Esophagus squamous epithelium (tissue), 5 donors: ENCODE results near the gene PATL1. TPM values are rescaled to one million over a fixed set of nuclear protein-coding genes. Genes with fewer than 3 reads are reported as not detected.

Experiments used
- DNase-seq: peaks from one replicate; lab custom pipeline; 2025; lab: John Stamatoyannopoulos, UW
- H3K27ac ChIP-seq, 4 donors: fragments of 200-600 bp; sonication (generic); one replicate each; pipeline ENCODE4 v1.5.1; 2016 to 2019; ENCODE audit warnings: mild to moderate bottlenecking in 1 of 4
- H3K27me3 ChIP-seq, 4 donors: fragments of 200-600 bp; sonication (generic); 1 replicate in 3 of 4; 2 replicates in 1 of 4; pipeline versions ENCODE4 v1.5.1 to v1.6.0; 2017 to 2021; ENCODE audit warnings: antibody characterized with exemption in 1 of 4
- H3K36me3 ChIP-seq, 3 donors: fragments of 200-600 bp; sonication (generic); one replicate each; pipeline ENCODE4 v1.5.1; 2016 to 2019
- H3K4me1 ChIP-seq, 3 donors: fragments of 200-600 bp; sonication (generic); one replicate each; pipeline ENCODE4 v1.5.1; 2017 to 2019
- H3K4me3 ChIP-seq, 4 donors: fragments of 200-600 bp; sonication (generic); 1 replicate in 3 of 4; 2 replicates in 1 of 4; pipeline ENCODE4 v1.5.1; 2016 to 2019; ENCODE audit warnings: mild to moderate bottlenecking in 2 of 4, moderate library complexity in 1 of 4
- H3K9me3 ChIP-seq, 3 donors: fragments of 200-600 bp; sonication (generic); one replicate each; pipeline ENCODE4 v1.5.1; 2016 to 2019
- POLR2A ChIP-seq, 4 donors: fragments of 450-650 bp; IDR thresholded peaks; one replicate each; pipeline ENCODE4 v1.6.1; 2017; ENCODE audit warnings: antibody characterized with exemption in 4 of 4, mild to moderate bottlenecking in 4 of 4, moderate library complexity in 3 of 4
- WGBS, 2 donors: methylation state at CpG; one replicate each; pipeline ENCODE4 v1.1.5; 2018; 5-methylcytosine and 5-hydroxymethylcytosine counted together
- intact Hi-C: fragments of 100-400 bp; cut with DNase I; formaldehyde crosslinking; loops from one replicate; pipeline ENCODE4 v1.15.0; 2022
- small RNA-seq, 4 donors: library from RNA; depleted of rRNA; stranded (forward); fragments of <200 nt; gene quantifications; one replicate each; pipeline ENCODE3, GENCODE V24; 2016
- total RNA-seq, 4 donors: library from RNA; depleted of rRNA; stranded (reverse); fragments of >200 nt; gene quantifications; one replicate each; pipeline ENCODE4 v1.1.0, GENCODE V29; 2016
- TF ChIP-seq, protein P1 (sequence below), 6 experiments: fragments of 450-650 bp in 4 of 6; fragments of 200-600 bp in 2 of 6; sonication (generic) in 2 of 6; IDR thresholded peaks; one replicate each; pipeline ENCODE4 v1.5.1; 2016 to 2019; ENCODE audit warnings: antibody characterized with exemption in 6 of 6, mild to moderate bottlenecking in 4 of 6, moderate library complexity in 4 of 6
- donor health status: DM: yes; HTN: yes; CAD: no.

PATL1 gene
- total RNA-seq, 4 donors from 2014 or later: 11.2 to 17.9 (median 15.3) TPM

- intact Hi-C loops: no loop called here
- Histone ChIP-seq H3K4me1 (no peaks in the 10 kb centered on the region), H3K27me3 (no peaks in the 10 kb centered on the region), H3K27ac (no peak overlapping the region), H3K9me3 (no peaks in the 10 kb centered on the region), H3K4me3 (no peak overlapping the region), H3K36me3 (peaks cover 17 to 100% (median 48%) of the 10 kb centered on the region in 3 donors)
- TF ChIP-seq, protein P1, sequence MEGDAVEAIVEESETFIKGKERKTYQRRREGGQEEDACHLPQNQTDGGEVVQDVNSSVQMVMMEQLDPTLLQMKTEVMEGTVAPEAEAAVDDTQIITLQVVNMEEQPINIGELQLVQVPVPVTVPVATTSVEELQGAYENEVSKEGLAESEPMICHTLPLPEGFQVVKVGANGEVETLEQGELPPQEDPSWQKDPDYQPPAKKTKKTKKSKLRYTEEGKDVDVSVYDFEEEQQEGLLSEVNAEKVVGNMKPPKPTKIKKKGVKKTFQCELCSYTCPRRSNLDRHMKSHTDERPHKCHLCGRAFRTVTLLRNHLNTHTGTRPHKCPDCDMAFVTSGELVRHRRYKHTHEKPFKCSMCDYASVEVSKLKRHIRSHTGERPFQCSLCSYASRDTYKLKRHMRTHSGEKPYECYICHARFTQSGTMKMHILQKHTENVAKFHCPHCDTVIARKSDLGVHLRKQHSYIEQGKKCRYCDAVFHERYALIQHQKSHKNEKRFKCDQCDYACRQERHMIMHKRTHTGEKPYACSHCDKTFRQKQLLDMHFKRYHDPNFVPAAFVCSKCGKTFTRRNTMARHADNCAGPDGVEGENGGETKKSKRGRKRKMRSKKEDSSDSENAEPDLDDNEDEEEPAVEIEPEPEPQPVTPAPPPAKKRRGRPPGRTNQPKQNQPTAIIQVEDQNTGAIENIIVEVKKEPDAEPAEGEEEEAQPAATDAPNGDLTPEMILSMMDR (IDR thresholded peaks at IDR 0.05): no peak
- no peak for TF ChIP-seq POLR2A (IDR thresholded peaks at IDR 0.05)
- no peak for DNase-seq
- 75 to 80% methylated on average over 4 of the region's 4 CpGs for WGBS, 2 donors
Measured at GRCh38 chr11:59601788-59602187, 67.0 kb downstream of the PATL1 start.

GRCh38 chr11:59600636-59601035 is 68.2 kb downstream of the PATL1 start:
- 70 to 91% methylated on average over 4 of the region's 4 CpGs for WGBS, 2 donors
- Histone ChIP-seq H3K4me1 (no peaks in the 10 kb centered on the region), H3K27ac (no peak overlapping the region), H3K36me3 (peaks cover 17 to 100% (median 46%) of the 10 kb centered on the region in 3 donors), H3K4me3 (no peak overlapping the region), H3K9me3 (no peaks in the 10 kb centered on the region), H3K27me3 (no peaks in the 10 kb centered on the region)
- no peak for DNase-seq
- TF ChIP-seq, protein P1 (IDR thresholded peaks at IDR 0.05): no peak
- TF ChIP-seq POLR2A (IDR thresholded peaks at IDR 0.05): no peak
- intact Hi-C loops: no loop called here

DNA sequence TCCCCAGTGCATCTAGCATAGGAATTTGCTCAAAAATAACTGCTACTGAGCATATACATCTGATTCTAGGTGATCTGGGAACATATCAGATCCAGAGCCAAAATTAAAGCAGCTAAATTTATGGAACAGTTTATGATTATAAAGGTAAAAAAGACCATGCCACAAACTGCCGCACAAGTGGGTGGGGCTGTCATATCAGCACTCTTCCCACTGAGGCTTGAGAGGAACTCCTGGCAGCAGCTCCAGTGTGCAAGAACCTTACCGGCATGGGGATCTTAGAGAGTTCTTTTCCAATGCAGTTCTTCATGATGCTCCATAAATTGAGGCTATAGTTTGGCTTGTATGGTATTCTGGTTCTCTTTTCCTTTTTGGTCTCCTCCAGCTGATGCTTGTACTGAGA is 68.6 kb downstream of the PATL1 start:
- H3K4me3 ChIP-seq: no peak overlapping the region
- 94 to 100% methylated on average over 2 of the region's 2 CpGs for WGBS, 2 donors
- H3K27me3 ChIP-seq: no peaks in the 10 kb centered on the region
- peaks cover 16 to 100% (median 42%) of the 10 kb centered on the region in 3 donors for H3K36me3 ChIP-seq
- no peak overlapping the region for H3K27ac ChIP-seq
- H3K4me1 ChIP-seq: no peaks in the 10 kb centered on the region
- no peaks in the 10 kb centered on the region for H3K9me3 ChIP-seq
- TF ChIP-seq POLR2A (IDR thresholded peaks at IDR 0.05): no peak
- TF ChIP-seq, protein P1 (IDR thresholded peaks at IDR 0.05): no peak
- DNase-seq: no peak
- intact Hi-C loops: no loop called here

GRCh38 chr11:59598961-59599360 is 69.9 kb downstream of the PATL1 start:
- DNase-seq: no peak
- Histone ChIP-seq H3K9me3 (no peaks in the 10 kb centered on the region), H3K27me3 (no peaks in the 10 kb centered on the region), H3K4me1 (no peaks in the 10 kb centered on the region), H3K27ac (no peak overlapping the region), H3K36me3 (peaks cover 19 to 100% (median 48%) of the 10 kb centered on the region in 3 donors), H3K4me3 (no peak overlapping the region)
- TF ChIP-seq POLR2A (IDR thresholded peaks at IDR 0.05): no peak
- TF ChIP-seq, protein P1 (IDR thresholded peaks at IDR 0.05): no peak
- intact Hi-C loops: no loop called here
- WGBS, 2 donors: 85 to 100% methylated on average over 1 of the region's 1 CpG

Small RNAs within 50 kb of the gene (small RNA-seq; reads per million reads assigned to genes)
- gene MIR3162: 0 reads per million in 4 donors

Other genes with a start within 250 kb of the PATL1 start
- not detected for gene OR5A2, start 242.6 kb downstream of the PATL1 start, total RNA-seq
- not detected for gene OR5A1, start 232.6 kb downstream of the PATL1 start, total RNA-seq
- gene OR4D6, start 212.1 kb downstream of the PATL1 start, total RNA-seq: not detected
- gene OR4D10, start 195.7 kb downstream of the PATL1 start, total RNA-seq: not detected
- not detected for gene OR4D11, start 165.5 kb downstream of the PATL1 start, total RNA-seq
- not detected for gene OR4D9, start 157.5 kb downstream of the PATL1 start, total RNA-seq
- 10 to 100 TPM; 19.4 to 28.8 (median 23.3) TPM for gene OSBP, start 53.3 kb downstream of the PATL1 start, total RNA-seq
- gene OR10V1, start 44.8 kb upstream of the PATL1 start, total RNA-seq: not detected
- 10 to 100 TPM; 12.9 to 25.6 (median 19.3) TPM for gene STX3, start 86.3 kb upstream of the PATL1 start, total RNA-seq
- gene MRPL16, start 141.7 kb upstream of the PATL1 start, total RNA-seq: 10 to 100 TPM; 31.4 to 41.6 (median 40.3) TPM
- not detected for gene CBLIF, start 176.5 kb upstream of the PATL1 start, total RNA-seq
- gene TCN1, start 197.4 kb upstream of the PATL1 start, total RNA-seq: 100 to 1,000 TPM in 1 of 4 donors, 10 to 100 TPM in 3; 10.3 to 108 (median 39.0) TPM
- not detected for gene OOSP3, start 209.7 kb upstream of the PATL1 start, total RNA-seq